NCI-H2081 treated with DMSO at 0.1 percent for 48 hours (cell line): Measurements from ENCODE around the gene PCDHGA3.
"Not testable (repeated sequence)": the region's sequence is repeated elsewhere in the genome, so short reads cannot be mapped to it uniquely, and the experiment has no call there.

ENCODE experiments used
- DNase-seq: peaks from one replicate; lab custom pipeline; 2025; lab: John Stamatoyannopoulos, UW

Gene PCDHGA3

DNA sequence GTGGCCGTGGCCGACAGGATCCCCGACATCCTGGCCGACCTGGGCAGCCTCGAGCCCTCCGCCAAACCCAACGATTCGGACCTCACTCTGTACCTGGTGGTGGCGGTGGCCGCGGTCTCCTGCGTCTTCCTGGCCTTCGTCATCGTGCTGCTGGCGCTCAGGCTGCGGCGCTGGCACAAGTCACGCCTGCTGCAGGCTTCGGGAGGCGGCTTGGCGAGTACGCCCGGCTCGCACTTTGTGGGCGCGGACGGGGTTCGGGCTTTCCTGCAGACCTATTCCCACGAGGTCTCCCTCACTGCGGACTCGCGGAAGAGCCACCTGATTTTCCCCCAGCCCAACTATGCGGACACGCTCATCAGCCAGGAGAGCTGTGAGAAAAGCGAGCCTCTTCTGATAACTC, 2.4 kb downstream of the PCDHGA3 start:
- not testable (repeated sequence) for DNase-seq

DNA sequence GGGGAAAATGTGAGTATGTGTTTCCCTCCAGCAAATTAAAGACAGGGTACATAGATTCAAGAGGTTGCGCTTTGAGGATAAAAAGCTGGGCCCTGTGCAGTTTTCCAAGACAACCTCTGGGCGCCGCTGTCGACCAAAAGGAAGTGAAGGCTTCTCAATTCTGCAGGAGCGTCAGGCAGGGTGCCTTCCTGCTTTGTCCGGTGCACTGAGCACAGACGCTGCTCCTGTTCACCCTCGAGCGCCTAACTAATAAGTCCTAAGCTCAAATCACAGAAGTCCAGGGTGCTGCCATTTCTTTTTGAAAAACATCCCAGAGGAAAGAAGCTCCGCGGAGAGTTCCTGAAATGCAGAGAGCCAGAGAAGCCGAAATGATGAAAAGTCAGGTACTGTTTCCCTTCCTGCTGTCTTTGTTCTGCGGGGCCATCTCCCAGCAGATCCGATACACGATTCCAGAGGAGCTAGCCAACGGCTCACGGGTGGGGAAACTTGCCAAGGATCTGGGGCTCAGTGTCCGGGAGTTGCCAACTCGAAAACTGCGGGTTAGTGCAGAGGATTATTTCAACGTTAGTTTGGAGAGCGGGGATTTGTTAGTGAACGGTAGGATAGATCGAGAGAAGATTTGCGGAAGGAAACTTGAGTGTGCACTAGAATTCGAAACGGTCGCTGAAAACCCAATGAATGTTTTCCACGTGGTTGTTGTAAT, 6.4 kb downstream of the PCDHGA3 start, which contains the start of gene PCDHGB1:
Gene PCDHGB1, plus strand, starts transcription at position 183 of the 703 bp plus-strand sequence. Its CDS starts 162 bp downstream, at position 345.
- peak; percentile 64 for DNase-seq

DNA sequence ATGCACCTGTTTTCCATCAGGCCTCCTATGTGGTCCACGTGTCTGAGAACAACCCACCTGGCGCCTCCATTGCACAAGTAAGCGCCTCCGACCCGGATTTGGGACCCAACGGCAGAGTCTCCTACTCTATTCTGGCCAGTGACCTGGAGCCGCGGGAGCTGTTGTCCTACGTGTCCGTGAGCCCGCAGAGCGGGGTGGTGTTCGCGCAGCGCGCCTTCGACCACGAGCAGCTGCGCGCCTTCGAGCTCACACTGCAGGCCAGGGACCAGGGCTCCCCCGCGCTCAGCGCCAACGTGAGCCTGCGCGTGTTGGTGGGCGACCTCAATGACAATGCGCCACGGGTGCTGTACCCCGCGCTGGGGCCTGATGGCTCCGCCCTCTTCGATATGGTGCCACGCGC, 8.0 kb downstream of the PCDHGA3 start:
- no peak for DNase-seq

DNA sequence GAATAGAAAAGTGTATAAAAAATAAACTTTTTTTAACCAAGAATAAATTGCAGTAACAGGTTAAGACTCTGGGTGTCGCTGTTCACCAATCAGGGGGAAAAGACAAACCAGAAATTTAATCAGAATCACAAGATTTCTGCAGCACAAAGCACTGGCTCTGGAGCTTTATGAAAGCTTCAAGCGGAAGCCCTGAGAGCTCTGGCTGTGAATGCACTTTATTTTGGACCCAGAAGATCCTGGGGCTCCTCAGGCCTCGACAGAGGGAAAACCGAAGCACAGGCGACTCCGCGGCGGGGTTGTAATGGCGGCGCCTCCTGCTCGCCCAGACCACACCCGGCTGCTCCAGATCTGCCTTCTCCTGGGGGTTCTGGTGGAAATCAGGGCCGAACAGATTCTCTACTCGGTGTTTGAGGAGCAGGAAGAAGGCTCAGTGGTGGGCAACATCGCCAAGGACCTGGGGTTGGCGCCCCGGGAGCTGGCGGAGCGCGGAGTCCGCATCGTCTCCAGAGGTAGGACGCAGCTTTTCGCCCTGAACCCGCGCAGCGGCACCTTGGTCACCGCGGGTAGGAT, 11.4 kb downstream of the PCDHGA3 start, which contains the start of gene PCDHGA4:
Gene PCDHGA4, plus strand, starts transcription at position 122 of the 570 bp plus-strand sequence. Its CDS starts 87 bp downstream, at position 209.
- DNase-seq = no peak

DNA sequence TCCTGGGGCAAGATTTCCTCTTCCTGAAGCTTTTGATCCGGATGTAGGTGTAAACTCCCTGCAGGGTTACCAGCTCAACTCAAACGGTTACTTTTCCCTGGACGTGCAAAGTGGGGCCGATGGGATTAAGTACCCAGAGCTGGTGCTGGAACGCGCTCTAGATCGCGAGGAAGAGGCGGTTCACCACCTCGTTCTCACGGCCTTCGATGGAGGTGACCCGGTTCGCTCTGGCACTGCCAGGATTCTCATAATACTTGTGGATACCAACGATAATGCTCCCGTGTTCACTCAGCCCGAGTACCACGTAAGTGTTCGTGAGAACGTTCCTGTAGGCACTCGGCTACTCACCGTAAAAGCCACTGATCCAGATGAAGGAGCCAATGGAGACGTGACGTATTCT, 12.0 kb downstream of the PCDHGA3 start:
- DNase-seq = no peak

DNA sequence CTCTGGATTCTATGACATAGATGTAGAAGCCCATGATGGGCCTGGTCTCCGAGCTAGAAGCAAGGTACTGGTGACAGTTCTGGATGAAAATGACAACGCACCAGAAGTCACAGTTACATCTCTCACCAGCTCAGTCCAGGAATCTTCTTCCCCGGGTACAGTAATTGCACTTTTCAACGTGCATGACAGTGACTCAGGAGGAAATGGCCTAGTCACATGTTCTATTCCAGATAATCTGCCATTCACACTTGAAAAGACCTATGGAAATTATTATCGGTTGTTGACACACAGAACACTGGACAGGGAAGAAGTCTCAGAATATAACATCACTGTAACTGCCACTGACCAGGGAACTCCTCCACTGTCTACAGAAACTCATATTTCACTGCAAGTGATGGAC, 12.5 kb downstream of the PCDHGA3 start:
- no peak for DNase-seq

DNA sequence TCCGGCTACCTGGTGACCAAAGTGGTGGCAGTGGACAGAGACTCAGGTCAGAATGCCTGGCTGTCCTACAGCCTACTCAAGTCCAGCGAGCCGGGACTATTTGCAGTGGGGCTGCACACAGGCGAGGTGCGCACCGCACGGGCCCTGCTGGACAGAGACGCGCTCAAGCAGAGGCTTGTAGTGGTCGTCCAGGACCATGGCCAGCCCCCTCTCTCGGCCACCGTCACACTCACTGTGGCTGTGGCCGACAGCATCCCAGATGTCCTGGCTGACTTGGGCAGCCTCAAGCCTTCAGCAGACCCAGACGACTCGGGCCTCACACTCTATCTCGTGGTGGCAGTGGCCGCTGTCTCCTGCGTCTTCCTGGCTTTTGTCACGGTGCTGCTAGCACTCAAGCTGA, 13.3 kb downstream of the PCDHGA3 start:
- DNase-seq = no peak

DNA sequence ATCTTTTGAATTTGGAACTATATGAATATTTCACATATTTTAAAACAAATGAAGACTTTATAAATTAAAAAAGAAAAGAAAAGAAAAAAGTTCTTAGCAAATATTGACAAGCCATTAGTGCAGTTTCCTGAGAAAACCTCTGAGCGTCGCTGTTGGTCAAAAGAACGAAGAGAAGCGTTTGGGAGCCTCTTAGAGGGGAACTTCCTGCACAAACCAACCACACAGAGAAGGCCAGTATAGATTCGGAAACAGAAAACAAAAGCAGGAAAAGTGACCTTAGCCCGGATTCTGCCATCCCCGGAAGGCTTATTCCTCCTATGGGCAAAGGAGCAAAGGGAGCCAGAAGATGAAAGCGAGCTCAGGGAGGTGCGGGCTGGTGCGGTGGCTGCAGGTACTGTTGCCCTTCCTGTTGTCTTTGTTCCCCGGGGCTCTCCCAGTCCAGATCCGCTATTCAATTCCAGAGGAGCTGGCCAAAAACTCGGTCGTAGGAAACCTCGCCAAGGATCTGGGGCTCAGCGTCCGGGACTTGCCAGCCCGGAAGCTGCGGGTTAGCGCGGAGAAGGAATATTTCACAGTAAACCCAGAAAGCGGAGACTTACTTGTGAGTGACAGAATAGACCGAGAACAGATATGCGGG, 16.3 kb downstream of the PCDHGA3 start, which contains the start of gene PCDHGB2:
Gene PCDHGB2, plus strand, starts transcription at position 205 of the 637 bp plus-strand sequence. Its CDS starts 142 bp downstream, at position 347.
- DNase-seq = no peak

DNA sequence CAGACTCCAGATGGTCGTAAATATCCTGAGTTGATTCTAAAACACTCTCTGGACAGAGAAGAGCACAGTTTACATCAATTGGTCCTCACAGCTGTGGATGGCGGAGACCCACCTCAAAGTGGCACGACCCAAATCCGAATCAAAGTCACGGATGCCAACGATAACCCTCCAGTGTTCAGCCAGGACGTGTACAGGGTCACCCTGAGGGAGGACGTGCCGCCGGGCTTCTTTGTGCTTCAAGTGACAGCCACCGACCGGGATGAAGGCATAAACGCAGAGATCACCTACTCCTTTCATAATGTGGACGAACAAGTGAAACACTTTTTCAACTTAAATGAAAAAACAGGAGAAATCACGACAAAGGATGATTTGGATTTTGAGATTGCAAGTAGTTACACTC, 17.1 kb downstream of the PCDHGA3 start:
- no peak for DNase-seq

DNA sequence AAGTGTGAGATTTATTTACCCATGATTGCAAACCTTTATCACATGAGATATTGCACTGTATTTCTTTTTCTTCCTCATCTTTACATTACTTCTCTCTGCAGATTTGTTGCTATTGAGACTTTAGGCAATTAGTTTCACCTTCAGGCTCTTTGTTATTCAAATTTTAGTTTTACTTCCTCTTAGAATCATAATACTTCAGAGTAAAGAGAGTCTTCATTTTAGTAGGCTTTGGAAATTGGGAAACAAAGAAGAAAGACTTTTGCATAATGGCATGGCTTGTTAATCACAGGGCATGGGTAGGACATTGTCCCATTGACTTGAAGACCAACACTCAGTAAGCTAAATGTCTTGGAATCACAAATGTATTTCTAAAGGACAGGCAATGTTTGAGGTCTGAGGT, 19.1 kb downstream of the PCDHGA3 start:
- no peak for DNase-seq

DNA sequence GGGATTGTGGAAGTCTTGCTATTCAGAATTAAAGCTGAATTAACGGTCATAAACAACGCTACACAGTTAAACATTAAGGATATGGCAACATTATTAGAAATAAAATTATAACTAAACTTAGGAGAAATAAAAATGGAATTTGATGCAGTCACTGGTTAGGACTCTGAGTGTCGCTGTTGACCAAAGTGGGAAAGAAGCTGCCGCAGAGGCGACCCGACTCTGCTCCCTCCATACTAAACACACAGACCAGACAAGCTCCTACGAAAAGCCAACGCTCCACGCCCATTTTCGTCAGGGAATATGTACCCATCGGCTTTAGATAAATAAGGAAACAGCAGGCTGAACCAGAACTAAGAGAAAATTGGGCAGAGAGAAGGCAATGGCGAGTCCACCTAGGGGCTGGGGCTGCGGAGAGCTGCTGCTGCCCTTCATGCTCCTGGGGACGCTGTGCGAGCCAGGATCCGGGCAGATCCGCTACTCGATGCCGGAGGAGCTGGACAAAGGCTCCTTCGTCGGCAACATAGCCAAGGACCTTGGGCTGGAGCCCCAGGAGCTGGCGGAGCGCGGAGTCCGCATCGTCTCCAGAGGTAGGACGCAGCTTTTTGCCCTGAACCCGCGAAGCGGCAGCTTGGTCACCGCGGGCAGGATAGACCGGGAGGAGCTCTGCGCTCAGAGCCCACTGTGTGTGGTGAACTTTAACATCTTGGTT, 20.5 kb downstream of the PCDHGA3 start, which contains the start of gene PCDHGA5:
Gene PCDHGA5, plus strand, starts transcription at position 211 of the 709 bp plus-strand sequence. Its CDS starts 169 bp downstream, at position 380.
- no peak for DNase-seq

DNA sequence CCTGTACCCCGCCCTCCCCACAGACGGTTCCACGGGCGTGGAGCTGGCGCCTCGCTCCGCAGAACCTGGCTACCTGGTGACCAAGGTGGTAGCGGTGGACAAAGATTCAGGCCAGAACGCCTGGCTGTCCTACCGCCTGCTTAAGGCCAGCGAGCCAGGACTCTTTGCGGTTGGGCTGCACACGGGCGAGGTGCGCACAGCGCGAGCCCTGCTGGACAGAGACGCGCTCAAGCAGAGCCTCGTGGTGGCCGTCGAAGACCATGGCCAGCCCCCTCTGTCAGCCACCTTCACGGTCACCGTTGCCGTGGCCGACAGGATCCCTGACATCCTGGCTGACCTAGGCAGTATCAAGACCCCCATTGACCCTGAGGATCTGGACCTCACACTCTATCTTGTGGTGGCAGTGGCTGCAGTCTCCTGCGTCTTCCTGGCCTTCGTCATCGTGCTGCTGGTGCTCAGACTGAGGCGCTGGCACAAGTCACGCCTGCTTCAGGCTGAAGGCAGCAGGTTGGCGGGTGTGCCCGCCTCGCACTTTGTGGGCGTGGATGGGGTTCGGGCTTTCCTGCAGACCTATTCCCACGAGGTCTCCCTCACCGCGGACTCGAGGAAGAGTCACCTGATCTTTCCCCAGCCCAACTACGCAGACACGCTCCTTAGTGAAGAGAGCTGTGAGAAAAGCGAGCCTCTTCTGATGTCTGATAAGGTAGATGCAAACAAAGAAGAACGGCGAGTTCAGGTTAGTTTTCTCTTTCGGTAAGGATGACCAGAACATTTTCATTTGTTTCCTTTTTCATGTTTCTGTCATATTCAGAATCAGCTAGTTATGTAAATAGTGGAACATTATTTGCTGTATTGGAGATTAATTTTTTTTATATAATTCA, 22.6 kb downstream of the PCDHGA3 start:
- no peak for DNase-seq

DNA sequence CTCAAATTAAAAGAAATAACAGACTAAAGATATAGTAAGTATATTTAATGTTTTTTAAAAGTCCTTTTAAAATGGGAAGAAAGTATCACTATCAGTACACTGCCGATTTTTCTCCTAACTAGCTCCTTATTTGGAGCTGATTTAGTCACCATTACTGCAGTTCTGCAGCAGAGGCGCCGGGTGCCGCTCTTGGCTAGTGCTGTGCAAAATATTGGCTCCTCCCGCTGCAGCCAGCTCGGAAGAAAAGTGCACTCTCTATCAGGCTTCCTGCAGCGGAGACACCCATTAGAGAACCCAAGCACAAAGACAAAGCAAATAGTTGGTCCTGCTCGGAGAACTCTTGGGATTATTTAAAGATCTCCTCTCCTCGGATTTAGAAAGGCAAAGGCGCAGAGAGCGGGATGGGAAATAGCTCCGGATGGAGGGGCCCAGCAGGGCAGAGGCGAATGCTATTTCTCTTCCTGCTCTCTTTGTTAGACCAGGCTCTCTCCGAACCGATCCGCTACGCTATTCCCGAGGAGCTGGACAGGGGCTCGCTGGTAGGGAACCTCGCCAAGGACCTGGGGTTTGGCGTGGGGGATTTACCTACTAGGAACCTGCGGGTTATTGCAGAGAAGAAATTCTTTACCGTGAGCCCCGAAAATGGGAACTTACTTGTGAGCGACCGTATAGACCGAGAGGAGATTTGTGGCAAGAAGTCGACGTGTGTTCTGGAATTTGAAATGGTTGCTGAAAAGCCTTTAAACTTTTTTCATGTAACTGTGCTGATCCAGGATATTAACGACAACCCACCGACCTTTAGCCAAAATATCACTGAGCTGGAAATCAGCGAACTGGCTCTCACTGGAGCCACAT, 26.6 kb downstream of the PCDHGA3 start, which contains the start of gene PCDHGB3:
Gene PCDHGB3, plus strand, starts transcription at position 249 of the 855 bp plus-strand sequence. Its CDS starts 153 bp downstream, at position 402.
- DNase-seq = no peak

DNA sequence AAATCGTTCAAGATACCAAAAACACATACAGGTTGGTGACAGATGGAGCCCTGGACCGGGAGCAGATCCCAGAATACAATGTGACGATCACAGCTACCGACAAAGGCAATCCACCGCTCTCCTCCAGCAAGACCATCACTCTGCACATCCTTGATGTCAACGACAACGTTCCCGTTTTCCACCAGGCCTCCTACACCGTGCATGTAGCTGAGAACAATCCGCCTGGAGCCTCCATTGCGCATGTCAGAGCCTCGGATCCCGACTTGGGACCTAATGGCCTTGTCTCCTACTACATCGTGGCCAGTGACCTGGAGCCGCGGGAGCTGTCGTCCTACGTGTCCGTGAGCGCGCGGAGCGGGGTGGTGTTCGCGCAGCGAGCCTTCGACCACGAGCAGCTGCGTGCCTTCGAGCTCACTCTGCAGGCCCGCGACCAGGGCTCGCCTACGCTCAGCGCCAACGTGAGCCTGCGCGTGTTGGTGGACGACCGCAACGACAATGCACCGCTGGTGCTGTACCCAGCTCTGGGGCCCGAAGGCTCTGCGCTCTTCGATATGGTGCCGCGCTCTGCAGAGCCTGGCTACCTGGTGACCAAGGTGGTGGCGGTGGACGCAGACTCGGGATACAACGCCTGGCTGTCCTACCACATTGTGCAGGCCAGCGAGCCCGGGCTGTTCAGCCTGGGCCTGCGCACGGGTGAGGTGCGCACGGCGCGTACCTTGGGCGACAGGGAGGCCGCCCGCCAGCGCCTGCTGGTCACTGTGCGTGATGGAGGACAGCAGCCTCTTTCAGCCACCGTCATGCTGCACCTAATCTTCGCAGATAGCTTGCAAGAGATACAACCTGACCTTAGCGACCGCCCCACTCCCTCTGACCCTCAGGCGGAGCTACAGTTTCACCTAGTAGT, 28.2 kb downstream of the PCDHGA3 start:
- no peak for DNase-seq

DNA sequence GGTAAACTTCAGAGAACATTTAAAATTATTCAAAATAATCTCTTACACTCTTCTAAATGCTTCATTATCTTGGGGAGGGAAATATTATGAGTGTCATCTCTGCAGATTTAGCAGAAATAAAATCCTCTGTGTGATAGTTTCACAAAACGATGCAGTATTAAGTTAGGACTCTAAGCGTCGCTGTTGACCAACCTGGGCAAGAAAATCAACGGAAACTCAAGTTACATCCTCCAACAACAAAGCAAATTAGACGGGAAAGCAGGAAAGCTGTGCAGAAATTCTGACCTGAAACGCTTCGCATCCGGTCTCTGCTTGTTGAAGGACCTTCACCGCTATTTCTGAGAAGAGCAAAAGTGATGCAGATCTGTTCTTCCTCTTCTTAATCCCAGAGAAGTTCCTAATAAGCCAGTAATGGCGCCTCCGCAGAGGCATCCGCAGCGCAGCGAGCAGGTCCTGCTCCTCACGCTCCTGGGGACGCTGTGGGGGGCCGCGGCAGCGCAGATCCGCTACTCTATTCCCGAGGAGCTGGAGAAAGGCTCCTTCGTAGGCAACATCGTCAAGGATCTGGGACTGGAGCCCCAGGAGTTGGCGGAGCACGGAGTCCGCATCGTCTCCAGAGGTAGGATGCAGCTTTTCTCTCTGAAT, 30.2 kb downstream of the PCDHGA3 start, which contains the start of gene PCDHGA6:
Gene PCDHGA6, plus strand, starts transcription at position 219 of the 645 bp plus-strand sequence. Its CDS starts 193 bp downstream, at position 412.
- no peak for DNase-seq

DNA sequence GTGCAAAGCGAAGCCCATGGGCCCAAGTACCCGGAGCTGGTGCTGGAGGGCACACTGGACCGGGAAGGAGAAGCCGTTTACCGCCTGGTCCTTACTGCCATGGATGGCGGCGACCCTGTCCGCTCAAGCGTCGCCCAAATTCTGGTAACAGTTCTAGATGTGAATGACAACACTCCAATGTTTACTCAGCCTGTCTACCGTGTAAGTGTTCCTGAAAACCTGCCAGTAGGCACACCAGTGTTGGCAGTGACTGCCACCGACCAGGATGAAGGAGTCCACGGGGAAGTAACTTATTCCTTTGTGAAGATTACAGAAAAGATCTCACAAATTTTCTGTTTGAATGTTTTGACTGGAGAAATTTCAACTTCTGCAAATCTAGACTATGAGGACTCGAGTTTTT, 31.0 kb downstream of the PCDHGA3 start:
- DNase-seq = no peak

DNA sequence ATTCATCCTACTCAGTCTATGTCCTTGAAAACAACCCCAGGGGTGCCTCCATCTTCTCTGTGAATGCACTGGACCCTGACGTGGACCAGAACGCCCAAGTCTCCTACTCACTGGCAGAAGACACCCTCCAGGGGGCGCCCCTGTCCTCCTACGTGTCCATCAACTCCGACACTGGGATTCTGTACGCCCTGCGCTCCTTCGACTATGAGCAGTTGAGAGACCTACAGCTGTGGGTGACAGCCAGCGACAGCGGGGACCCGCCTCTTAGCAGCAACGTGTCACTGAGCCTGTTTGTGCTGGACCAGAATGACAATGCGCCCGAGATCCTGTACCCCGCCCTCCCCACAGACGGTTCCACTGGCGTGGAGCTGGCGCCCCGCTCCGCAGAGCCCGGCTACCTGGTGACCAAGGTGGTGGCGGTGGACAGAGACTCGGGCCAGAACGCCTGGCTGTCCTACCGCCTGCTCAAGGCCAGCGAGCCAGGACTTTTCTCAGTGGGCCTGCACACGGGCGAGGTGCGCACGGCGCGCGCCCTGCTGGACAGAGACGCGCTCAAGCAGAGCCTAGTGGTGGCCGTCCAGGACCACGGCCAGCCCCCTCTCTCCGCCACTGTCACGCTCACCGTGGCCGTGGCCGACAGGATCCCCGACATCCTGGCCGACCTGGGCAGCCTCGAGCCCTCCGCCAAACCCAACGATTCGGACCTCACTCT, 32.0 kb downstream of the PCDHGA3 start:
- DNase-seq = not testable (repeated sequence)
